ENCODE measurements around the gene KANSL2.

Gene KANSL2

GRCh38 chr12:48694038-48694437, 12.0 kb upstream of the KANSL2 start:
- no peak overlapping the region for H3K4me3 ChIP-seq (ENCODE audit: low read depth, low read length)
- peaks cover 68% of the 10 kb centered on the region for H3K36me3 ChIP-seq
- H3K27me3 ChIP-seq (ENCODE audit: insufficient read depth, low read depth, severe bottlenecking): no peaks in the 10 kb centered on the region
- H3K9me3 ChIP-seq (ENCODE audit: severe bottlenecking): no peaks in the 10 kb centered on the region
- no peak for DNase-seq
- no peak overlapping the region for H3K27ac ChIP-seq
- TF ChIP-seq CTCF (IDR thresholded peaks at IDR 0.05; ENCODE audit: low read depth, low read length): no peak

- Histone ChIP-seq H3K27me3 (ENCODE audit: insufficient read depth, low read depth, severe bottlenecking) (no peaks in the 10 kb centered on the region), H3K36me3 (peaks cover 67% of the 10 kb centered on the region), H3K4me3 (ENCODE audit: low read depth, low read length) (no peak overlapping the region), H3K27ac (no peak overlapping the region), H3K9me3 (ENCODE audit: severe bottlenecking) (no peaks in the 10 kb centered on the region)
- no peak for DNase-seq
- TF ChIP-seq CTCF (IDR thresholded peaks at IDR 0.05; ENCODE audit: low read depth, low read length): no peak
Observed at GRCh38 chr12:48693572-48693971, 11.5 kb upstream of the KANSL2 start.

- Histone ChIP-seq H3K36me3 (peaks cover 63% of the 10 kb centered on the region), H3K4me3 (ENCODE audit: low read depth, low read length) (no peak overlapping the region), H3K27ac (no peak overlapping the region), H3K27me3 (ENCODE audit: insufficient read depth, low read depth, severe bottlenecking) (no peaks in the 10 kb centered on the region), H3K9me3 (ENCODE audit: severe bottlenecking) (no peaks in the 10 kb centered on the region)
- TF ChIP-seq CTCF (IDR thresholded peaks at IDR 0.05; ENCODE audit: low read depth, low read length): no peak
- no peak for DNase-seq
Observed at GRCh38 chr12:48691826-48692487, 9.9 kb upstream of the KANSL2 start.

- no peak overlapping the region for H3K4me3 ChIP-seq (ENCODE audit: low read depth, low read length)
- no peaks in the 10 kb centered on the region for H3K27me3 ChIP-seq (ENCODE audit: insufficient read depth, low read depth, severe bottlenecking)
- no peak overlapping the region for H3K27ac ChIP-seq
- H3K36me3 ChIP-seq: peaks cover 57% of the 10 kb centered on the region
- TF ChIP-seq CTCF (IDR thresholded peaks at IDR 0.05; ENCODE audit: low read depth, low read length): no peak
- H3K9me3 ChIP-seq (ENCODE audit: severe bottlenecking): no peaks in the 10 kb centered on the region
- no peak for DNase-seq
Observed at GRCh38 chr12:48690990-48691389, 9.0 kb upstream of the KANSL2 start.

- no peaks in the 10 kb centered on the region for H3K9me3 ChIP-seq (ENCODE audit: severe bottlenecking)
- H3K4me3 ChIP-seq (ENCODE audit: low read depth, low read length): no peak overlapping the region
- no peaks in the 10 kb centered on the region for H3K27me3 ChIP-seq (ENCODE audit: insufficient read depth, low read depth, severe bottlenecking)
- H3K27ac ChIP-seq: no peak overlapping the region
- H3K36me3 ChIP-seq: peaks cover 52% of the 10 kb centered on the region
- DNase-seq: no peak
- no peak for TF ChIP-seq CTCF (IDR thresholded peaks at IDR 0.05; ENCODE audit: low read depth, low read length)
Observed at GRCh38 chr12:48690436-48690835, 8.4 kb upstream of the KANSL2 start.

- no peak for DNase-seq
- Histone ChIP-seq H3K36me3 (peaks cover 36% of the 10 kb centered on the region), H3K4me3 (ENCODE audit: low read depth, low read length) (no peak overlapping the region), H3K27ac (no peak overlapping the region), H3K9me3 (ENCODE audit: severe bottlenecking) (no peaks in the 10 kb centered on the region), H3K27me3 (ENCODE audit: insufficient read depth, low read depth, severe bottlenecking) (no peaks in the 10 kb centered on the region)
- no peak for TF ChIP-seq CTCF (IDR thresholded peaks at IDR 0.05; ENCODE audit: low read depth, low read length)
Observed at GRCh38 chr12:48688836-48689235, 6.8 kb upstream of the KANSL2 start.

Data from WERI-Rb-1 (cell line).